ENCODE measurements around the gene COA6.

The COA6 gene

GRCh38 chr1:234373064-234373958 is at the start of gene COA6:
Gene COA6, plus strand, starts transcription at chr1:234373456. Its CDS starts 11 bp downstream, at chr1:234373467.
- DNase-seq = peak; percentile 92 to 94

- DNase-seq = no peak
These were observed 48.4 kb upstream of the COA6 start for GRCh38 chr1:234324821-234325220.

GRCh38 chr1:234325878-234326496 is 47.3 kb upstream of the COA6 start:
- DNase-seq = no peak

- peak; percentile 64 to 72 for DNase-seq
These were observed 46.5 kb upstream of the COA6 start for GRCh38 chr1:234326497-234327366.

GRCh38 chr1:234327577-234328164 is 45.6 kb upstream of the COA6 start:
- DNase-seq = no peak

- DNase-seq = no peak
These were observed 42.4 kb upstream of the COA6 start for GRCh38 chr1:234330843-234331215.

GRCh38 chr1:234331507-234331906 is 41.7 kb upstream of the COA6 start:
- DNase-seq = peak in 1 of 2 donors; percentile 39

GRCh38 chr1:234336359-234336758 is 36.9 kb upstream of the COA6 start:
- DNase-seq = no peak

GRCh38 chr1:234337233-234337632 is 36.0 kb upstream of the COA6 start:
- DNase-seq = no peak

- DNase-seq = no peak
These were observed 32.7 kb upstream of the COA6 start for GRCh38 chr1:234340528-234340927.

- no peak for DNase-seq
These were observed 30.5 kb upstream of the COA6 start for GRCh38 chr1:234342774-234343173.

GRCh38 chr1:234345237-234345636 is 28.0 kb upstream of the COA6 start:
- no peak for DNase-seq

GRCh38 chr1:234348964-234349363 is 24.3 kb upstream of the COA6 start:
- DNase-seq = no peak

- DNase-seq = no peak
These were observed 17.3 kb upstream of the COA6 start for GRCh38 chr1:234355782-234356510.

- peak; percentile 59 to 67 for DNase-seq
These were observed 16.5 kb upstream of the COA6 start for GRCh38 chr1:234356615-234357269.

GRCh38 chr1:234357831-234358230 is 15.4 kb upstream of the COA6 start:
- DNase-seq = no peak

- no peak for DNase-seq
These were observed 12.1 kb upstream of the COA6 start for GRCh38 chr1:234361102-234361603.

- no peak for DNase-seq
These were observed 10.7 kb upstream of the COA6 start for GRCh38 chr1:234362558-234362957.

GRCh38 chr1:234368320-234369032 is 4.8 kb upstream of the COA6 start:
- DNase-seq = peak in 1 of 2 donors; percentile 41

GRCh38 chr1:234369033-234369430 is 4.2 kb upstream of the COA6 start:
- DNase-seq = no peak

GRCh38 chr1:234369784-234370183 is 3.5 kb upstream of the COA6 start:
- no peak for DNase-seq
